Left ventricle myocardium inferior (tissue), 1 donor: ENCODE results near the gene DYNLRB1. TPM values are rescaled to one million over a fixed set of nuclear protein-coding genes. Genes with fewer than 3 reads are reported as not detected.

Experiments
- DNase-seq: peaks from one replicate; pipeline ENCODE4 v3.0.0-alpha.2; 2020
- H3K27ac ChIP-seq: fragments of 200-600 bp; replicated peaks from 2 replicates; pipeline ENCODE4 v1.8.0; 2021
- H3K27me3 ChIP-seq: fragments of 200-600 bp; 2 replicates; pipeline ENCODE4 v1.8.0; 2021; ENCODE audit warnings: low read depth
- H3K36me3 ChIP-seq: fragments of 200-600 bp; 2 replicates; pipeline ENCODE4 v1.8.0; 2021
- H3K4me1 ChIP-seq: fragments of 200-600 bp; 2 replicates; pipeline ENCODE4 v1.8.0; 2021
- H3K4me3 ChIP-seq: fragments of 200-600 bp; 2 replicates; pipeline ENCODE4 v1.8.0; 2021; ENCODE audit warnings: mild to moderate bottlenecking, moderate library complexity
- H3K9me3 ChIP-seq: fragments of 200-600 bp; replicated peaks from 2 replicates; pipeline ENCODE4 v1.8.0; 2021
- CTCF ChIP-seq: fragments of 200-600 bp; IDR thresholded peaks from 2 replicates; pipeline ENCODE4 v1.8.0; 2021; ENCODE audit warnings: antibody characterized with exemption, mild to moderate bottlenecking, borderline replicate concordance
- intact Hi-C: fragments of 100-400 bp; cut with micrococcal nuclease; formaldehyde crosslinking; loops from one replicate; pipeline ENCODE4 v1.11.0; 2022
- total RNA-seq: library from RNA; stranded (reverse); fragmentation: NEBNext Ultra II Directional; extraction: Animal tissue kit (Norgen Biotek cat#: 25700); gene quantifications from one replicate; pipeline ENCODE4 v1.2.1, GENCODE V29; 2021
- donor health status: DM: no; HTN: yes; CAD: no; lungs with severe emphysema.

The DYNLRB1 gene
- total RNA-seq, 1 donor from 2014 or later: 166 TPM

GRCh38 chr20:34567892-34568865 lies 52.0 kb downstream of the DYNLRB1 start:
- intact Hi-C loops: no loop called here
- Histone ChIP-seq H3K36me3 (peaks cover 41% of the 10 kb centered on the region), H3K9me3 (no peaks in the 10 kb centered on the region), H3K27me3 (no peaks in the 10 kb centered on the region), H3K27ac (no peak overlapping the region), H3K4me1 (peaks cover 13% of the 10 kb centered on the region), H3K4me3 (no peak overlapping the region)
- no peak for TF ChIP-seq CTCF
- DNase-seq: no peak

- intact Hi-C loops: no loop called here
Observed at GRCh38 chr20:34569598-34569997, 53.4 kb downstream of the DYNLRB1 start.

GRCh38 chr20:34570859-34571306 lies 54.7 kb downstream of the DYNLRB1 start:
- H3K27ac ChIP-seq: no peak overlapping the region
- no peaks in the 10 kb centered on the region for H3K27me3 ChIP-seq
- no peak for DNase-seq
- H3K36me3 ChIP-seq: peaks cover 63% of the 10 kb centered on the region
- intact Hi-C loops: no loop called here
- H3K4me1 ChIP-seq: peaks cover 5% of the 10 kb centered on the region
- no peak for TF ChIP-seq CTCF
- H3K4me3 ChIP-seq: no peak overlapping the region
- no peaks in the 10 kb centered on the region for H3K9me3 ChIP-seq

More at GRCh38 chr20:34569598-34569997, 53.4 kb downstream of the DYNLRB1 start:
- Histone ChIP-seq H3K36me3 (peaks cover 56% of the 10 kb centered on the region), H3K27ac (no peak overlapping the region), H3K9me3 (no peaks in the 10 kb centered on the region), H3K27me3 (no peaks in the 10 kb centered on the region), H3K4me3 (no peak overlapping the region), H3K4me1 (peaks cover 10% of the 10 kb centered on the region)
- no peak for DNase-seq
- no peak for TF ChIP-seq CTCF

GRCh38 chr20:34571753-34572152 lies 55.5 kb downstream of the DYNLRB1 start:
- Histone ChIP-seq H3K36me3 (peaks cover 62% of the 10 kb centered on the region), H3K4me1 (peaks cover 5% of the 10 kb centered on the region), H3K9me3 (no peaks in the 10 kb centered on the region), H3K4me3 (no peak overlapping the region), H3K27me3 (no peaks in the 10 kb centered on the region), H3K27ac (no peak overlapping the region)
- no peak for TF ChIP-seq CTCF
- intact Hi-C loops: no loop called here
- no peak for DNase-seq

GRCh38 chr20:34573541-34574300 lies 57.5 kb downstream of the DYNLRB1 start:
- H3K9me3 ChIP-seq: no peaks in the 10 kb centered on the region
- no peaks in the 10 kb centered on the region for H3K27me3 ChIP-seq
- DNase-seq: no peak
- H3K36me3 ChIP-seq: peaks cover 52% of the 10 kb centered on the region
- no peak overlapping the region for H3K27ac ChIP-seq
- H3K4me3 ChIP-seq: no peak overlapping the region
- intact Hi-C loops: no loop called here
- TF ChIP-seq CTCF: no peak
- H3K4me1 ChIP-seq: peaks cover 19% of the 10 kb centered on the region
